Mesenchymal stem cell (in vitro differentiated cells and primary cell): ENCODE measurements around the gene PDE8A.
A peak's percentile ranks its signal among the peaks of the same experiment; 100 is the strongest.
"Not testable (repeated sequence)": the region's sequence is repeated elsewhere in the genome, so short reads cannot be mapped to it uniquely, and the experiment has no call there.

Source experiments
- DNase-seq: peaks from one replicate; pipeline ENCODE4 v3.0.0-alpha.2; 2013
- H2AFZ ChIP-seq: one replicate; pipeline ENCODE4 v1.6.1; 2013; ENCODE audit warnings: low read depth, mild to moderate bottlenecking, control low read depth, inconsistent platforms, low read length, moderate library complexity
- H2AK5ac ChIP-seq: 2 replicates; pipeline ENCODE4 v1.6.1; 2013; ENCODE audit warnings: low read length, moderate library complexity, mild to moderate bottlenecking, inconsistent platforms; ENCODE audit not compliant: severe bottlenecking
- H2BK120ac ChIP-seq: one replicate; pipeline ENCODE4 v1.6.1; 2013; ENCODE audit warnings: low read depth, mild to moderate bottlenecking, inconsistent platforms, low read length, moderate library complexity
- H2BK12ac ChIP-seq, 2 experiments: one replicate each; pipeline ENCODE4 v1.6.1; 2013; ENCODE audit warnings: inconsistent platforms in 2 of 2, low read length in 2 of 2, mild to moderate bottlenecking in 2 of 2, moderate library complexity in 2 of 2, control low read depth in 1 of 2
- H2BK15ac ChIP-seq: one replicate; pipeline ENCODE4 v1.6.1; 2013; ENCODE audit warnings: mild to moderate bottlenecking, low read depth, inconsistent platforms; ENCODE audit not compliant: poor library complexity, severe bottlenecking
- H2BK5ac ChIP-seq: 2 replicates; pipeline ENCODE4 v1.6.1; 2013; ENCODE audit warnings: low read depth, mild to moderate bottlenecking, low read length, control low read depth, inconsistent platforms; ENCODE audit not compliant: poor library complexity, severe bottlenecking
- H3K14ac ChIP-seq, 2 experiments: one replicate each; pipeline ENCODE4 v1.6.1; 2013; ENCODE audit warnings: inconsistent platforms in 2 of 2, low read length in 2 of 2, control low read depth in 1 of 2, mild to moderate bottlenecking in 1 of 2, moderate library complexity in 1 of 2
- H3K18ac ChIP-seq, 2 experiments: one replicate each; pipeline ENCODE4 v1.6.1; 2013; ENCODE audit warnings: inconsistent platforms in 2 of 2, low read length in 2 of 2, control low read depth in 1 of 2, low read depth in 1 of 2, mild to moderate bottlenecking in 1 of 2
- H3K23ac ChIP-seq, 2 experiments: one replicate each; pipeline ENCODE4 v1.6.1; 2013; ENCODE audit warnings: inconsistent platforms in 2 of 2, low read length in 2 of 2, mild to moderate bottlenecking in 2 of 2, moderate library complexity in 2 of 2, control low read depth in 1 of 2
- H3K27ac ChIP-seq: 2 replicates; pipeline ENCODE4 v1.5.1; 2013; ENCODE audit warnings: mild to moderate bottlenecking, moderate library complexity, low read length, control low read depth, inconsistent platforms; ENCODE audit not compliant: poor library complexity, severe bottlenecking
- H3K27me3 ChIP-seq, 2 experiments: 2 replicates each; pipeline versions ENCODE4 v1.6.1 to v1.7.0; 2013; ENCODE audit warnings: low read length in 2 of 2, mild to moderate bottlenecking in 2 of 2, moderate library complexity in 2 of 2, control low read depth in 1 of 2, inconsistent platforms in 1 of 2; ENCODE audit not compliant: control insufficient read depth in 1 of 2, insufficient read depth in 1 of 2
- H3K36me3 ChIP-seq, 2 experiments: 2 replicates each; pipeline versions ENCODE4 v1.6.1 to v1.7.0; 2013; ENCODE audit warnings: low read length in 2 of 2, control low read depth in 1 of 2, inconsistent platforms in 1 of 2, low read depth in 1 of 2, mild to moderate bottlenecking in 1 of 2; ENCODE audit not compliant: insufficient read depth in 2 of 2, control insufficient read depth in 1 of 2
- H3K4ac ChIP-seq, 2 experiments: one replicate each; pipeline ENCODE4 v1.6.1; 2013; ENCODE audit warnings: inconsistent platforms in 2 of 2, low read length in 2 of 2, mild to moderate bottlenecking in 2 of 2, moderate library complexity in 2 of 2, control low read depth in 1 of 2, low read depth in 1 of 2
- H3K4me1 ChIP-seq: 2 replicates; pipeline ENCODE4 v1.6.1; 2013; ENCODE audit warnings: low read depth, low read length, control low read depth; ENCODE audit not compliant: control insufficient read depth, insufficient read depth
- H3K4me2 ChIP-seq: 2 replicates; pipeline ENCODE4 v1.6.1; 2013; ENCODE audit warnings: low read length, mild to moderate bottlenecking, inconsistent platforms; ENCODE audit not compliant: poor library complexity, severe bottlenecking
- H3K4me3 ChIP-seq, 2 experiments: 2 replicates each; pipeline versions ENCODE4 v1.5.1 to v1.7.0; 2013; ENCODE audit warnings: low read length in 2 of 2, mild to moderate bottlenecking in 2 of 2, control low read depth in 1 of 2, low read depth in 1 of 2; ENCODE audit not compliant: insufficient read depth in 1 of 2
- H3K79me1 ChIP-seq: replicated peaks from 2 replicates; pipeline ENCODE4 v1.6.1; 2013; ENCODE audit warnings: mild to moderate bottlenecking, control low read depth, low read length, inconsistent platforms; ENCODE audit not compliant: poor library complexity, severe bottlenecking
- H3K9ac ChIP-seq: 2 replicates; pipeline ENCODE4 v1.7.0; 2013; ENCODE audit warnings: mild to moderate bottlenecking, low read length, moderate library complexity
- H3K9me3 ChIP-seq: 2 replicates; pipeline ENCODE4 v1.7.0; 2013; ENCODE audit warnings: mild to moderate bottlenecking, low read length; ENCODE audit not compliant: control insufficient read depth
- H4K8ac ChIP-seq: one replicate; pipeline ENCODE4 v1.6.1; 2013; ENCODE audit warnings: inconsistent platforms, mild to moderate bottlenecking, low read length, moderate library complexity
- H4K91ac ChIP-seq: one replicate; pipeline ENCODE4 v1.6.1; 2013; ENCODE audit warnings: mild to moderate bottlenecking, low read length, inconsistent platforms
- WGBS: methylation state at CpG from one replicate; pipeline ENCODE4 v1.1.7; 2013; ENCODE audit warnings: mixed read lengths; 5-methylcytosine and 5-hydroxymethylcytosine counted together

PDE8A gene

GRCh38 chr15:84985158-84985557 is 3.5 kb downstream of the PDE8A start:
- Histone ChIP-seq H4K91ac (no peak overlapping the region), H3K4me1 (peaks cover 2% of the 10 kb centered on the region), H3K27ac (no peak overlapping the region), H3K4me2 (no peak overlapping the region), H2BK120ac (no peak overlapping the region), H3K27me3 (no peaks in the 10 kb centered on the region), H2AFZ (no peak overlapping the region), H2BK15ac (no peak overlapping the region), H3K9ac (no peak overlapping the region), H3K14ac (no peak overlapping the region), H4K8ac (no peak overlapping the region), H3K36me3 (no peaks in the 10 kb centered on the region), H3K18ac (no peak overlapping the region), H2BK12ac (no peak overlapping the region), H3K4ac (no peak overlapping the region), H2AK5ac (no peak overlapping the region), H3K79me1 (peaks cover 18% of the 10 kb centered on the region), H3K4me3 (no peak overlapping the region), H3K23ac (no peak overlapping the region), H3K9me3 (no peaks in the 10 kb centered on the region), H2BK5ac (no peak overlapping the region)
- no CpG with 5 or more reads among the region's 2 CpGs for WGBS
- peak; percentile 41 for DNase-seq

GRCh38 chr15:84987351-84987750 is 5.7 kb downstream of the PDE8A start:
- H3K14ac ChIP-seq, H3K4me1 ChIP-seq, H3K9ac ChIP-seq, H3K18ac ChIP-seq, H3K4ac ChIP-seq, H3K27me3 ChIP-seq, H3K9me3 ChIP-seq, H2BK15ac ChIP-seq, H2BK12ac ChIP-seq, DNase-seq, H3K23ac ChIP-seq, H4K91ac ChIP-seq, H3K4me2 ChIP-seq, H3K4me3 ChIP-seq, H2BK120ac ChIP-seq, H2AFZ ChIP-seq, H4K8ac ChIP-seq, H2BK5ac ChIP-seq, H3K27ac ChIP-seq, H2AK5ac ChIP-seq, H3K36me3 ChIP-seq: not testable (repeated sequence)
- H3K79me1 ChIP-seq: peaks cover 19% of the 10 kb centered on the region
- WGBS: 97% methylated on average over 9 of the region's 9 CpGs

- no peak overlapping the region for H2AFZ ChIP-seq
- H3K4me2 ChIP-seq: no peak overlapping the region
- no peak overlapping the region for H3K14ac ChIP-seq
- H3K27me3 ChIP-seq: no peaks in the 10 kb centered on the region
- DNase-seq: no peak
- H3K27ac ChIP-seq: no peak overlapping the region
- no peak overlapping the region for H3K9ac ChIP-seq
- 97% methylated on average over 3 of the region's 3 CpGs for WGBS
- H3K4ac ChIP-seq: no peak overlapping the region
- no peak overlapping the region for H2BK15ac ChIP-seq
- no peaks in the 10 kb centered on the region for H3K9me3 ChIP-seq
- H4K91ac ChIP-seq: no peak overlapping the region
- H4K8ac ChIP-seq: no peak overlapping the region
- peaks cover 19% of the 10 kb centered on the region for H3K79me1 ChIP-seq
- no peak overlapping the region for H2BK5ac ChIP-seq
- no peak overlapping the region for H2AK5ac ChIP-seq
- H3K4me3 ChIP-seq: no peak overlapping the region
- H3K36me3 ChIP-seq: no peaks in the 10 kb centered on the region
- H2BK12ac ChIP-seq: no peak overlapping the region
- H3K4me1 ChIP-seq: peaks cover 3% of the 10 kb centered on the region
- H3K18ac ChIP-seq: no peak overlapping the region
- no peak overlapping the region for H2BK120ac ChIP-seq
- no peak overlapping the region for H3K23ac ChIP-seq
These were observed 6.4 kb downstream of the PDE8A start for GRCh38 chr15:84987949-84988624.

GRCh38 chr15:84988909-84989644 is 7.4 kb downstream of the PDE8A start:
- H3K4me1 ChIP-seq: peaks cover 1% of the 10 kb centered on the region
- no peak overlapping the region for H4K8ac ChIP-seq
- H2AK5ac ChIP-seq: no peak overlapping the region
- H2BK15ac ChIP-seq: no peak overlapping the region
- H3K27me3 ChIP-seq: no peaks in the 10 kb centered on the region
- no peaks in the 10 kb centered on the region for H3K9me3 ChIP-seq
- H3K4me2 ChIP-seq: no peak overlapping the region
- H3K79me1 ChIP-seq: peaks cover 20% of the 10 kb centered on the region
- H3K27ac ChIP-seq: no peak overlapping the region
- no peak overlapping the region for H3K9ac ChIP-seq
- peak overlapping the region; percentile 12 to 35 for H3K18ac ChIP-seq
- no peak overlapping the region for H3K4ac ChIP-seq
- H2AFZ ChIP-seq: no peak overlapping the region
- H3K36me3 ChIP-seq: no peaks in the 10 kb centered on the region
- no peak for DNase-seq
- H3K14ac ChIP-seq: no peak overlapping the region
- H3K4me3 ChIP-seq: no peak overlapping the region
- no peak overlapping the region for H2BK5ac ChIP-seq
- no peak overlapping the region for H2BK12ac ChIP-seq
- H2BK120ac ChIP-seq: no peak overlapping the region
- H4K91ac ChIP-seq: no peak overlapping the region
- 92% methylated on average over 2 of the region's 2 CpGs for WGBS
- peak overlapping the region in 1 of 2 experiments; percentile 7 for H3K23ac ChIP-seq
